B cell (primary cell): ENCODE measurements around the gene RAD51B. TPM values are rescaled to one million over a fixed set of nuclear protein-coding genes. Genes with fewer than 3 reads are reported as not detected.

Experiments used
- ATAC-seq: fragments of 200-7000 bp; cut with Tn5 transposase; one replicate; pipeline ENCODE4 v1.10.0; 2021; ENCODE audit warnings: low read depth, mild to moderate bottlenecking, moderate number of reproducible peaks, moderate library complexity
- CTCF ChIA-PET: fragments of 350-600 bp; sonication (Branson Sonifier 250); formaldehyde crosslinking; loops from one replicate; lab custom pipeline; 2021; ENCODE audit warnings: antibody characterized with exemption, inconsistent platforms; lab: Charles Lee
- POLR2A ChIA-PET: fragments of 350-600 bp; sonication (Branson Sonifier 250); formaldehyde crosslinking; loops from one replicate; lab custom pipeline; 2021; ENCODE audit warnings: antibody characterized with exemption; lab: Charles Lee
- DNase-seq: peaks from one replicate; pipeline ENCODE4 v3.0.0; 2013
- H2AFZ ChIP-seq: 2 replicates; pipeline ENCODE4 v1.6.1; 2012; ENCODE audit warnings: mild to moderate bottlenecking, low read depth, low read length; ENCODE audit not compliant: insufficient read depth, poor library complexity, severe bottlenecking
- H3K27ac ChIP-seq, 2 donors: 1 replicate in 1 of 2; 2 replicates in 1 of 2; pipeline ENCODE4 v1.5.1; 2012 to 2013; ENCODE audit warnings: low read length in 2 of 2, mild to moderate bottlenecking in 2 of 2, moderate library complexity in 1 of 2
- H3K27me3 ChIP-seq, 4 experiments: fragments of 200-600 bp in 1 of 4; sonication (generic) in 1 of 4; replicated peaks in 1 of 4; 1 replicate in 2 of 4; 2 replicates in 2 of 4; pipeline versions ENCODE4 v1.6.1 to v1.7.0; 2013 to 2016; ENCODE audit warnings: low read length in 3 of 4, mild to moderate bottlenecking in 2 of 4, mixed read lengths in 1 of 4, moderate library complexity in 1 of 4; ENCODE audit not compliant: insufficient read depth in 4 of 4, control insufficient read depth in 3 of 4; ENCODE audit errors: control extremely low read depth in 1 of 4
- H3K36me3 ChIP-seq, 2 experiments: replicated peaks in 1 of 2; 1 replicate in 1 of 2; 2 replicates in 1 of 2; pipeline versions ENCODE4 v1.6.1 to v1.7.1; 2013; ENCODE audit warnings: low read length in 1 of 2; ENCODE audit not compliant: insufficient read depth in 2 of 2, control insufficient read depth in 1 of 2; ENCODE audit errors: control extremely low read depth in 1 of 2, extremely low read depth in 1 of 2
- H3K4me1 ChIP-seq, 2 donors: fragments of 200-600 bp in 1 of 2; sonication (generic) in 1 of 2; 1 replicate in 1 of 2; 2 replicates in 1 of 2; pipeline versions ENCODE4 v1.5.1 to v1.6.1; 2013 to 2017; ENCODE audit warnings: low read length in 2 of 2; ENCODE audit not compliant: control insufficient read depth in 2 of 2, insufficient read depth in 2 of 2
- H3K4me2 ChIP-seq: replicated peaks from 2 replicates; pipeline ENCODE3; 2012; ENCODE audit warnings: mild to moderate bottlenecking, low read depth, low read length; ENCODE audit not compliant: poor library complexity, severe bottlenecking
- H3K4me3 ChIP-seq, 5 experiments: fragments of 200-600 bp in 1 of 5; sonication (generic) in 1 of 5; 1 replicate in 3 of 5; 2 replicates in 2 of 5; pipeline versions ENCODE4 v1.5.1 to v1.7.0; 2011 to 2016; ENCODE audit warnings: low read length in 4 of 5, mild to moderate bottlenecking in 4 of 5, low read depth in 2 of 5, control low read depth in 1 of 5, moderate library complexity in 1 of 5; ENCODE audit not compliant: insufficient read depth in 1 of 5; ENCODE audit errors: control extremely low read depth in 1 of 5, extremely low read depth in 1 of 5
- H3K79me2 ChIP-seq: fragments of 200-600 bp; sonication (generic); one replicate; pipeline ENCODE4 v1.6.0; 2016; ENCODE audit warnings: low read length; ENCODE audit not compliant: control insufficient read depth, insufficient read depth
- H3K9ac ChIP-seq: fragments of 200-600 bp; sonication (generic); 2 replicates; pipeline ENCODE4 v1.6.1; 2017; ENCODE audit warnings: mild to moderate bottlenecking, low read length, moderate library complexity
- H3K9me3 ChIP-seq, 3 donors: one replicate each; pipeline versions ENCODE4 v1.6.1 to v1.7.1; 2013; ENCODE audit warnings: low read length in 2 of 3; ENCODE audit not compliant: control insufficient read depth in 2 of 3, insufficient read depth in 1 of 3; ENCODE audit errors: control extremely low read depth in 1 of 3
- H4K20me1 ChIP-seq: 2 replicates; pipeline ENCODE4 v1.6.0; 2012; ENCODE audit warnings: mild to moderate bottlenecking, low read length; ENCODE audit not compliant: insufficient read depth, control insufficient read depth, poor library complexity, severe bottlenecking
- H3K27ac Mint-ChIP-seq: one replicate; pipeline ENCODE4 v1.8.0; 2021; ENCODE audit warnings: mixed read lengths
- H3K27me3 Mint-ChIP-seq: one replicate; pipeline ENCODE4 v1.8.0; 2021; ENCODE audit warnings: mixed read lengths
- H3K4me1 Mint-ChIP-seq: one replicate; pipeline ENCODE4 v1.8.0; 2021; ENCODE audit warnings: mixed read lengths
- H3K4me3 Mint-ChIP-seq: one replicate; pipeline ENCODE4 v1.8.0; 2021; ENCODE audit warnings: mixed read lengths
- H3K9me3 Mint-ChIP-seq: one replicate; pipeline ENCODE4 v1.8.0; 2022; ENCODE audit warnings: mixed read lengths; ENCODE audit not compliant: insufficient read depth
- CTCF ChIP-seq: fragments of 200-600 bp; IDR thresholded peaks from one replicate; pipeline ENCODE4 v1.8.0; 2022; ENCODE audit warnings: antibody characterized with exemption, mild to moderate bottlenecking
- EZH2 ChIP-seq: IDR thresholded peaks from 2 replicates; pipeline ENCODE4 v1.6.1; 2012; ENCODE audit warnings: borderline replicate concordance, low read depth, mild to moderate bottlenecking, moderate library complexity, low read length; ENCODE audit not compliant: insufficient read depth, poor library complexity, severe bottlenecking
- WGBS: methylation state at CpG from one replicate; pipeline ENCODE4 v1.1.5; 2013; ENCODE audit warnings: missing lambda C conversion rate; ENCODE audit not compliant: insufficient coverage; 5-methylcytosine and 5-hydroxymethylcytosine counted together
- intact Hi-C: fragments of 100-400 bp; cut with micrococcal nuclease; formaldehyde crosslinking; loops from one replicate; pipeline ENCODE4 v1.10.0; 2022
- polyA plus RNA-seq: library from polyadenylated mRNA; depleted of rRNA; stranded (reverse); fragments of >200 nt; gene quantifications from 2 replicates; pipeline ENCODE4 v1.2.3, GENCODE V29; 2012
- total RNA-seq, 2 donors: library from RNA; stranded (reverse); fragments of 120-200 nt in 1 of 2; gene quantifications; 1 replicate in 1 of 2; 2 replicates in 1 of 2; pipeline versions ENCODE4 v1.2.3 to v1.2.4, GENCODE V29; 2013 to 2022

The RAD51B gene
- total and polyA plus RNA-seq, 2 donors (not counting 1 experiment from before 2014, with no cell fraction given), result 6.5 to 60.6 TPM

- H4K20me1 ChIP-seq, result no peaks in the 10 kb centered on the region
- H3K36me3 ChIP-seq, result no peaks in the 10 kb centered on the region
- no peak for ATAC-seq
- CTCF ChIA-PET, result no interaction called here
- peaks cover 0 to 8% (median 4%) of the 10 kb centered on the region in 3 donors for H3K9me3 ChIP-seq
- TF ChIP-seq CTCF, result no peak
- TF ChIP-seq EZH2, result no peak
- no peak overlapping the region for H3K4me2 ChIP-seq
- no peaks in the 10 kb centered on the region for H3K27me3 ChIP-seq
- H3K4me1 ChIP-seq, result peaks cover 12 to 19% of the 10 kb centered on the region in 2 donors
- no peak overlapping the region for H2AFZ ChIP-seq
- H3K4me1 Mint-ChIP-seq, result peaks cover 13% of the 10 kb centered on the region
- no peak overlapping the region for H3K9ac ChIP-seq
- intact Hi-C loops, result no loop called here
- H3K4me3 ChIP-seq, result no peak overlapping the region
- no peaks in the 10 kb centered on the region for H3K27me3 Mint-ChIP-seq
- H3K27ac ChIP-seq, result no peak overlapping the region
- DNase-seq, result no peak
- H3K4me3 Mint-ChIP-seq, result no peak overlapping the region
- no peaks in the 10 kb centered on the region for H3K79me2 ChIP-seq
- H3K9me3 Mint-ChIP-seq, result no peaks in the 10 kb centered on the region
- WGBS, result 83% methylated on average over 1 of the region's 5 CpGs
- POLR2A ChIA-PET, result no interaction called here
- no peak overlapping the region for H3K27ac Mint-ChIP-seq
Measured at GRCh38 chr14:68636597-68636996, 817.0 kb downstream of the RAD51B start.

GRCh38 chr14:68637106-68638021 lies 817.8 kb downstream of the RAD51B start:
- DNase-seq (no peak), ATAC-seq (no peak)
- H3K79me2 ChIP-seq, result no peaks in the 10 kb centered on the region
- H3K36me3 ChIP-seq, result no peaks in the 10 kb centered on the region
- H3K4me3 Mint-ChIP-seq, result no peak overlapping the region
- peaks cover 13% of the 10 kb centered on the region for H3K4me1 Mint-ChIP-seq
- no peak overlapping the region for H2AFZ ChIP-seq
- peaks cover 12 to 19% of the 10 kb centered on the region in 2 donors for H3K4me1 ChIP-seq
- no peak overlapping the region for H3K4me3 ChIP-seq
- H3K27me3 Mint-ChIP-seq, result no peaks in the 10 kb centered on the region
- POLR2A ChIA-PET, result interaction anchor here (0.6 kb wide), 1 partner anchor 234 kb away, joined by 4 read pairs; no protein-coding TSS in a partner anchor
- H3K9ac ChIP-seq, result no peak overlapping the region
- H4K20me1 ChIP-seq, result no peaks in the 10 kb centered on the region
- intact Hi-C loops, result no loop called here
- H3K4me2 ChIP-seq, result no peak overlapping the region
- no peak overlapping the region for H3K27ac ChIP-seq
- 96% methylated on average over 8 of the region's 13 CpGs for WGBS
- H3K27ac Mint-ChIP-seq, result no peak overlapping the region
- no peaks in the 10 kb centered on the region for H3K27me3 ChIP-seq
- no peaks in the 10 kb centered on the region for H3K9me3 Mint-ChIP-seq
- CTCF ChIA-PET, result interaction anchor here (0.9 kb wide), 1 partner anchor 9 kb away, joined by 3 read pairs; no protein-coding TSS in a partner anchor
- peaks cover 0 to 10% (median 4%) of the 10 kb centered on the region in 3 donors for H3K9me3 ChIP-seq
- no peak for TF ChIP-seq EZH2
- TF ChIP-seq CTCF, result no peak
